CD4-positive, alpha-beta T cell treated with Interleukin-2 at 100 ng/mL for 4 hours (primary cell): Measurements from ENCODE around the gene APOH.
A peak's percentile ranks its signal among the peaks of the same experiment; 100 is the strongest.
"Not testable (repeated sequence)": the region's sequence is repeated elsewhere in the genome, so short reads cannot be mapped to it uniquely, and the experiment has no call there.

Experiments used
- DNase-seq: peaks from one replicate; pipeline ENCODE4 v3.0.0-alpha.2; 2020; ENCODE audit warnings: low spot score

Gene APOH

GRCh38 chr17:66228887-66229782 lies at the start of gene APOH:
APOH (minus strand) TSS chr17:66229415; CDS start chr17:66229379, 36 bp downstream.
- DNase-seq: no peak

GRCh38 chr17:66277191-66277590 lies 48.0 kb upstream of the APOH start:
- no peak for DNase-seq

- DNase-seq: no peak
Observed at GRCh38 chr17:66276328-66276937, 47.2 kb upstream of the APOH start.

- DNase-seq: no peak
Observed at GRCh38 chr17:66275651-66276050, 46.4 kb upstream of the APOH start.

GRCh38 chr17:66273586-66273848 lies 44.3 kb upstream of the APOH start:
- no peak for DNase-seq

- no peak for DNase-seq
Observed at GRCh38 chr17:66272811-66273585, 43.8 kb upstream of the APOH start.

GRCh38 chr17:66271512-66271911 lies 42.3 kb upstream of the APOH start:
- no peak for DNase-seq

GRCh38 chr17:66270106-66270505 lies 40.9 kb upstream of the APOH start:
- DNase-seq: no peak

- DNase-seq: no peak
Observed at GRCh38 chr17:66268247-66268927, 39.2 kb upstream of the APOH start.

GRCh38 chr17:66264696-66265095 lies 35.5 kb upstream of the APOH start:
- no peak for DNase-seq

GRCh38 chr17:66262767-66263166 lies 33.6 kb upstream of the APOH start:
- DNase-seq: no peak

- DNase-seq: no peak
Observed at GRCh38 chr17:66260688-66261087, 31.5 kb upstream of the APOH start.

- DNase-seq: no peak
Observed at GRCh38 chr17:66260275-66260674, 31.1 kb upstream of the APOH start.

GRCh38 chr17:66255527-66255971 lies 26.3 kb upstream of the APOH start:
- no peak for DNase-seq

- DNase-seq: peak; percentile 78
Observed at GRCh38 chr17:66255112-66255511, 25.9 kb upstream of the APOH start.

GRCh38 chr17:66253458-66253857 lies 24.2 kb upstream of the APOH start:
- DNase-seq: not testable (repeated sequence)

- no peak for DNase-seq
Observed at GRCh38 chr17:66250686-66251085, 21.5 kb upstream of the APOH start.

GRCh38 chr17:66248285-66248684 lies 19.1 kb upstream of the APOH start:
- no peak for DNase-seq

GRCh38 chr17:66241839-66242238 lies 12.6 kb upstream of the APOH start:
- DNase-seq: no peak

GRCh38 chr17:66240630-66241029 lies 11.4 kb upstream of the APOH start:
- DNase-seq: no peak

GRCh38 chr17:66240013-66240412 lies 10.8 kb upstream of the APOH start:
- no peak for DNase-seq

GRCh38 chr17:66235377-66235994 lies 6.3 kb upstream of the APOH start:
- no peak for DNase-seq
